OCI-LY1 (cell line): ENCODE measurements around the gene MARVELD2.
"Not testable (repeated sequence)": the region's sequence is repeated elsewhere in the genome, so short reads cannot be mapped to it uniquely, and the experiment has no call there.

Experiments used
- CTCF ChIP-seq: fragments of 200-600 bp; sonication (generic), shearing (Covaris generic); IDR thresholded peaks from 2 replicates; pipeline ENCODE4 v1.5.1; 2017; ENCODE audit warnings: mild to moderate bottlenecking, antibody characterized with exemption, low read length, moderate library complexity, mixed read lengths
- EZH2 ChIP-seq: fragments of 200-600 bp; sonication (generic), shearing (Covaris generic); IDR thresholded peaks from 2 replicates; pipeline ENCODE4 v1.8.0; 2017; ENCODE audit warnings: borderline replicate concordance, mixed run types, mild to moderate bottlenecking, antibody characterized with exemption, low read length, moderate library complexity, mixed read lengths

GRCh38 chr5:69455428-69455988 is 40.6 kb downstream of the MARVELD2 start:
- TF ChIP-seq CTCF, EZH2: not testable (repeated sequence)
